Lower leg skin (tissue), 3 donors: Measurements from ENCODE around the gene AEBP1.

Source experiments
- CTCF ChIP-seq, 3 donors: fragments of 450-650 bp; IDR thresholded peaks; one replicate each; pipeline ENCODE4 v1.5.1; 2016; ENCODE audit warnings: antibody characterized with exemption in 3 of 3, mild to moderate bottlenecking in 3 of 3, moderate library complexity in 2 of 3
- POLR2A ChIP-seq, 2 donors: fragments of 450-650 bp; IDR thresholded peaks; one replicate each; pipeline ENCODE4 v1.6.1; 2016 to 2017; ENCODE audit warnings: antibody characterized with exemption in 2 of 2, mild to moderate bottlenecking in 1 of 2, moderate library complexity in 1 of 2

GRCh38 chr7:44127161-44127560 is 23.0 kb downstream of the AEBP1 start:
- TF ChIP-seq CTCF (IDR thresholded peaks at IDR 0.05) (no peak), POLR2A (IDR thresholded peaks at IDR 0.05) (no peak)
